GM12874 (cell line): Measurements from ENCODE around the gene ANKRD29.

ENCODE experiments used
- CTCF ChIP-seq: IDR thresholded peaks from 2 replicates; pipeline ENCODE4 v1.5.1; 2011; ENCODE audit warnings: low read depth, mild to moderate bottlenecking, control low read depth, low read length, moderate library complexity; ENCODE audit not compliant: insufficient read depth

ANKRD29 gene

GRCh38 chr18:23583071-23583865 lies 79.4 kb downstream of the ANKRD29 start:
- no peak for TF ChIP-seq CTCF

GRCh38 chr18:23580677-23581367 lies 81.9 kb downstream of the ANKRD29 start:
- TF ChIP-seq CTCF = no peak

DNA sequence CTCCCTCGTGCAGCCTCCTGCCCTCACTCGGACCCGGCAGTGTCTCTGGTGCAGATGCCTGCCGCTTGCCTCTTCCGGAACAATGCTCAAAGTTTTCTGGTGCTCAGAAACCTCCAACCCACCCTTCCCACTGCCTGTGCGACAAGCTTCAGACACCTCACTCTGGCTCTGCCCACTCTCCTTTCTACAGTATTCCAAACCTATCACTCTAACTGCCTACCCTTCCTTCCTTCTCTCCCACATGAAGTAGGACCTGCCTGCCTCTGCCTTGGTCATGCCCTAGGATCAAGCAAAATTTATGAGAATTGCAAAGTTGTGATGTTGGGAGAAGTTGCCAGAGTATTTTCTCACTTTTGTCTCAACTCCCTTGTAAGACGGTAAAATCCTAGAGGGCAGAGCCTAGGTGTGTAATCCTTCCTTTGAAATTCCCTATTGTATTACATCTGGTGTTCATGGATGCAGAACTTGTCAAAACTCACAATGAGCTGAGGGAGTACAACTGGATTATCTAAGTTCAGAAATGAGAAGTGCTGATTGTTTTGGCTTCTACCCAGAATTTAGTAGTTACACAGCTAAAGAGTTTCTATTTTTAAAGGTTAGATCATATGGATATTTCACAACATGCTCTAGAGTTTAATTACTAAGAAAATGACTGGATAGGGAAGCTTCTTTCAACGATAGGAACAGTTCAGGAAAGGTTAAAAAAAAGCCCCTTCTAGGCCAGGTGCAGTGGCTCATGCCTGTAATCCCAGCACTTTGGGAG lies 83.6 kb downstream of the ANKRD29 start:
- no peak for TF ChIP-seq CTCF

- no peak for TF ChIP-seq CTCF
These were observed 84.5 kb downstream of the ANKRD29 start for GRCh38 chr18:23578067-23578701.

DNA sequence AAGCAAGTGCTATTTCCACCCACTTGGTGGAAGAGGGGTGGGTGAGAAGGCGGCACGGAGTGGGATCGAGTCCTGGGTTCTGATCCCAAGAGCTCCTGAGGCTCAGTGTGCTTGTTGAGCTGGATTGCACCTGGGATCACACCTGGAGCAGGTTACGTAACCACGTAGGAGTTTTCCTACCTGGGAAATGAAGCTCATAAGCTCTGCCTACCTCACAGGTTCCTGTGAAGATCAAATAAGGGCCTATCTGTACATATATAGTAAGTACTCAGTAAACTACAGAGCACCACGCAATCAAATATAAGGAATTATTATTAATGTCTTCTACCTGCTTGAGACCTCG lies 87.4 kb downstream of the ANKRD29 start:
- no peak for TF ChIP-seq CTCF

DNA sequence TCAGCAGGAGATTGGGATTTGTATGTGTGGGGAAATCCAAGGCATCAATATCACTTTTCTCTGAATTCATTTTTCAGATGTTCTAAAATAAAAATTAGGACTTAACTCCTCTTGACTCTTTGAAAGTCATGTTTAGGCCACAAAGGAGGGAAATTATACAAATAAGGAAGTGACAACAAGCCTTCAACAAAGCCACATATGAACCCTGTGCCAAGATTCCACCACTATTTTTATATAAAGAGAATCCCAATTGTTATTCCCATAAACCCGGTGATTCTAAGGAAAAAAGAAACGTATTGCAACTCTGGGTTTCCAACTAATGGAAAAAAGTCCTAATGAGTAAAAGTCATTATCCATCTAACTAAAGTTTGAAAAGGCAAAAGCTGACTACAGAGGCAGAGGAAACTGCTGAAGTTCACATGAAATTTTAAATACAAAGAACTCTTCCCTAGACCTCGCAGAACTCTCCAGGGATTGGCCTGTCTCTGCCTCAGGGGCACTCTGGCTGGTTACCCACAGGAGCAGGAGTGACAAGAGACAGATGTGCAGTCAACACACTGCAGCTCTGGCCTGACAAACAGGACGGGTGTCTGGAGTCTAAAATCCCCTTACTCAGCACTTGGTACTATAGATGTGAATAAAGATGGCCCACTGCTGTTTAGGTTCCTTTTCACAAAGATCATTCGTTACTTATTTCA lies 88.0 kb downstream of the ANKRD29 start:
- no peak for TF ChIP-seq CTCF
